ENCODE data around the gene CNOT2.

DNA sequence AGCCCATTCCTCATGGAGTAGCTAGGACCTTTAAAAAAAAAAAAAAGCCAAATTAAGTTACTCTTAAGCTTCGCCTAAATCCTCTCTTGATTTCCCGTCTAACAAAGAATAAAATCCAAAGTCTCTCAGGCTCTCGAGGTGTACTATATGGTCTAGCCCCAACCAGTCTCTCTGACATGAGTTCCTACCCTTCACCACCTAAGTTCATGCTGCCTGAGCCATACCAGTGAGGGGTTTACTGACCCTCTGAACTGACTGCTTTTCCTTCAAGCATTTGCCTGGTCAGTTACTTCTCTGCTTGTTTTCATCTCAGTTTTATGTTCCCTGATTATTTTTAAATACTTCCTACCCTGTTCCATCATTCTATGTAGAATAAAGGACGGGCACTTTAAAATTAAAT is 64.6 kb downstream of the CNOT2 start:
- TF ChIP-seq EZH2 (IDR thresholded peaks at IDR 0.05; ENCODE audit: low read length, unreplicated experiment) (no peak), EZH2phosphoT487 (IDR thresholded peaks at IDR 0.05; ENCODE audit: borderline replicate concordance, low read length) (no peak)
- TF ChIP-seq, protein P1, sequence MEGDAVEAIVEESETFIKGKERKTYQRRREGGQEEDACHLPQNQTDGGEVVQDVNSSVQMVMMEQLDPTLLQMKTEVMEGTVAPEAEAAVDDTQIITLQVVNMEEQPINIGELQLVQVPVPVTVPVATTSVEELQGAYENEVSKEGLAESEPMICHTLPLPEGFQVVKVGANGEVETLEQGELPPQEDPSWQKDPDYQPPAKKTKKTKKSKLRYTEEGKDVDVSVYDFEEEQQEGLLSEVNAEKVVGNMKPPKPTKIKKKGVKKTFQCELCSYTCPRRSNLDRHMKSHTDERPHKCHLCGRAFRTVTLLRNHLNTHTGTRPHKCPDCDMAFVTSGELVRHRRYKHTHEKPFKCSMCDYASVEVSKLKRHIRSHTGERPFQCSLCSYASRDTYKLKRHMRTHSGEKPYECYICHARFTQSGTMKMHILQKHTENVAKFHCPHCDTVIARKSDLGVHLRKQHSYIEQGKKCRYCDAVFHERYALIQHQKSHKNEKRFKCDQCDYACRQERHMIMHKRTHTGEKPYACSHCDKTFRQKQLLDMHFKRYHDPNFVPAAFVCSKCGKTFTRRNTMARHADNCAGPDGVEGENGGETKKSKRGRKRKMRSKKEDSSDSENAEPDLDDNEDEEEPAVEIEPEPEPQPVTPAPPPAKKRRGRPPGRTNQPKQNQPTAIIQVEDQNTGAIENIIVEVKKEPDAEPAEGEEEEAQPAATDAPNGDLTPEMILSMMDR (conservative IDR thresholded peaks at IDR 0.05; ENCODE audit: low read depth, low read length), result no peak
